HG03460 (cell line): ENCODE data around the gene DDT.
"Not testable (repeated sequence)": the region's sequence is repeated elsewhere in the genome, so short reads cannot be mapped to it uniquely, and the experiment has no call there.

ENCODE experiments used
- ATAC-seq: cut with Tn5 transposase; IDR thresholded peaks from one replicate; pipeline ENCODE4 v1.9.1; 2021; ENCODE audit not compliant: unreplicated experiment

Gene DDT

GRCh38 chr22:23989583-23990244 lies 15.5 kb upstream of the DDT start:
- ATAC-seq: not testable (repeated sequence)

GRCh38 chr22:23986538-23987178 lies 12.4 kb upstream of the DDT start:
- not testable (repeated sequence) for ATAC-seq

GRCh38 chr22:23986089-23986488 lies 11.8 kb upstream of the DDT start:
- not testable (repeated sequence) for ATAC-seq

- ATAC-seq: no peak
These were observed 10.2 kb upstream of the DDT start for GRCh38 chr22:23984430-23984829.

- ATAC-seq: not testable (repeated sequence)
These were observed 6.3 kb upstream of the DDT start for GRCh38 chr22:23980567-23980966.

GRCh38 chr22:23979557-23980240 lies 5.5 kb upstream of the DDT start, which contains the start of gene GSTT2:
TSS of gene GSTT2 (plus strand) at chr22:23980134.
- ATAC-seq: not testable (repeated sequence)

GRCh38 chr22:23977304-23977703 lies 3.1 kb upstream of the DDT start:
- ATAC-seq: not testable (repeated sequence)

- ATAC-seq: not testable (repeated sequence)
These were observed 653 bp upstream of the DDT start for GRCh38 chr22:23974836-23975352.

- not testable (repeated sequence) for ATAC-seq
These were observed 2.3 kb downstream of the DDT start for GRCh38 chr22:23971927-23972326.

GRCh38 chr22:23970816-23971486 lies 3.3 kb downstream of the DDT start:
- no peak for ATAC-seq

GRCh38 chr22:23970201-23970641 lies 4.0 kb downstream of the DDT start:
- ATAC-seq: no peak

- no peak for ATAC-seq
These were observed 5.2 kb downstream of the DDT start for GRCh38 chr22:23969071-23969470.

- peak; percentile 88 for ATAC-seq
These were observed 7.7 kb downstream of the DDT start, which contains the start of gene DDTL for GRCh38 chr22:23966568-23966967. TSS of gene DDTL (plus strand) at chr22:23966888. CDS start at chr22:23966915, 27 bp downstream.

- not testable (repeated sequence) for ATAC-seq
These were observed 8.1 kb downstream of the DDT start for GRCh38 chr22:23966094-23966493.

GRCh38 chr22:23961084-23961771 lies 13.0 kb downstream of the DDT start, which contains the start of gene GSTT2B:
TSS of gene GSTT2B (minus strand) at chr22:23961195. CDS start at chr22:23961131, 64 bp downstream.
- not testable (repeated sequence) for ATAC-seq

GRCh38 chr22:23956301-23956900 lies 17.8 kb downstream of the DDT start:
- ATAC-seq: not testable (repeated sequence)

- not testable (repeated sequence) for ATAC-seq
These were observed 18.4 kb downstream of the DDT start for GRCh38 chr22:23955886-23956285.

- ATAC-seq: not testable (repeated sequence)
These were observed 19.3 kb downstream of the DDT start for GRCh38 chr22:23954991-23955305.

GRCh38 chr22:23954193-23954990 lies 19.8 kb downstream of the DDT start:
- not testable (repeated sequence) for ATAC-seq
